GM12873 (cell line): Measurements from ENCODE around the gene DNAAF8.

Source experiments
- CTCF ChIP-seq: IDR thresholded peaks from 2 replicates; pipeline ENCODE4 v1.5.1; 2012; ENCODE audit warnings: low read depth, mild to moderate bottlenecking, moderate library complexity, low read length, control low read depth; ENCODE audit not compliant: insufficient read depth; ENCODE audit errors: missing control alignments

DNAAF8 gene

DNA sequence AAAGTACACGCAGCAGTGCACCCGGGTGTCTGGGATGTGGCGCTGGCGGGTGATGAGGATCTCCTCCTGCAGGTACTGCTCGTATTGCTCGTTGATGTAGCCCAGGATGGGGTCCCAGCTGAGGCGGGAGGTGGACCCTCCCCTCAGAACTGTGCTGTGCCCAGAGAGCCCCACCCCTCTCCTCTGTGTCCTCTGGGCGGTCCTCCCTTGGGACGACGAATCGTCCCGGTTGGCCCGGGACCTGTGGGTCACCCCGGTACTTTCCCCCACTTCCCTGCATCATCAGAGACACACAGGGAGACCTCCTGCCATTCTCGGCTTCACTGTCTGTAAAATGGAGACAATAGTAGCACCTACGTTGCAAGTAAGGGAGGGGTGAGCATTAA is 49.6 kb downstream of the DNAAF8 start:
- TF ChIP-seq CTCF, result no peak

DNA sequence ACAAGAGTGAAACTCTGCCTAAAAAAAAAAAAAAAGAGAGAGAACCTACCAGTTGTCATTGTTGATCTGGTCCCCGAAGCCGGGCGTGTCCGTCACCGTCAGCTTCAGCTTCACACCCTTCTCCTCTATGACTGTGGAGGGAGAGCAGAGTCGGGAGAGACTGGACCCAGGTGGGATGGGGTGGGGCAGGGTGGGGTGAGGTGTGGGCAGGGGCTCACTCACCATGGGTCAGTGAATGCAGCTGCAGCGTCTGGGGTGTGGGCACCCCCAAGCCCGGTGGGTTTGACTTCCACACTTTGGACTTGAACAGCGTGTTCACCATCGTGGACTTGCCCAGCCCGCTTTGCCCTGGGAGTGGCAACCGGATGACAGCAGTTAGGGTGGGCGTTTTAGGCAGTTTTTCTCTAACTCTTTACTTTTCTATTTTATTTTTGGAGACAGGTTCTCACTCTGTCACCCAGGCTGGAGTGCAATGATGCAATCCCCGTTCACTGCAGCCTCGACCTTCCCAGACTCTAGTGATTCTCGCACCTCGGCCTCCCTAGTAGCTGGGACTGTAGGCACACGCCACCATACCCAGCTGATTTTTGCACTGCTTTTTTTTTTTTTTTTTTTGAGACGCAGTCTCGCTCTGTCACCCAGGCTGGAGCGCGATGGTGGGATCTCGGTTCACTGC is 51.6 kb downstream of the DNAAF8 start:
- TF ChIP-seq CTCF, result no peak

- TF ChIP-seq CTCF, result no peak
These were observed 52.7 kb downstream of the DNAAF8 start for GRCh38 chr16:4787068-4787467.

GRCh38 chr16:4787627-4788482 is 53.5 kb downstream of the DNAAF8 start, which contains the start of gene SEPTIN12:
Gene SEPTIN12 (minus strand): TSS chr16:4788345. CDS start chr16:4787645, 700 bp downstream.
- no peak for TF ChIP-seq CTCF

- no peak for TF ChIP-seq CTCF
These were observed 54.2 kb downstream of the DNAAF8 start for GRCh38 chr16:4788489-4788889.

GRCh38 chr16:4788910-4789309 is 54.6 kb downstream of the DNAAF8 start:
- no peak for TF ChIP-seq CTCF

DNA sequence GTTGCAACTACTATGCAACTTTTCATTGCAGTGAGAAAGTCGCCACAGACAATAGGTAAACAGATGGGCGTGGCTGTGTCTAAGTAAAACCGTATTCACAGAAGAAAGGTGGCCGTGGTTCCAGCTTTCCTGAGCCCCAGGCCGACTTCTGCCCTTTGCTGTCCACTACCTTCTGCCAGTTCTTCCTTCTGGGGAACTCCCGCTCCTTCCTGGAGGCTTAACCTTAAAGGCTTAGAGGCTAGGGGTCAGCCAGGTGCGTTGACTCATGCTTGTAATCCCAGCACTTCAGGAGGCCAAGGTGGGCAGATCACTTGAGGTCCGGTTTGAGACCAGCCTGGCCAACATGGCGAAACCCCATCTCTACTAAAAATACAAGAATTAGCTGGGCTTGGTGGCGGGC is 55.9 kb downstream of the DNAAF8 start:
- TF ChIP-seq CTCF, result no peak
